Astrocyte (in vitro differentiated cells and primary cell): ENCODE measurements around the gene C1orf53.

Source experiments
- EZH2 ChIP-seq: IDR thresholded peaks from 2 replicates; pipeline ENCODE4 v1.6.1; 2012; ENCODE audit warnings: mild to moderate bottlenecking, low read length, inconsistent platforms; ENCODE audit not compliant: insufficient read depth
- TF ChIP-seq, protein P1 (sequence below): IDR thresholded peaks from 2 replicates; pipeline ENCODE4 v1.5.1; 2011; ENCODE audit warnings: low read depth, mild to moderate bottlenecking, inconsistent platforms, low read length, moderate library complexity; ENCODE audit not compliant: insufficient read depth

DNA sequence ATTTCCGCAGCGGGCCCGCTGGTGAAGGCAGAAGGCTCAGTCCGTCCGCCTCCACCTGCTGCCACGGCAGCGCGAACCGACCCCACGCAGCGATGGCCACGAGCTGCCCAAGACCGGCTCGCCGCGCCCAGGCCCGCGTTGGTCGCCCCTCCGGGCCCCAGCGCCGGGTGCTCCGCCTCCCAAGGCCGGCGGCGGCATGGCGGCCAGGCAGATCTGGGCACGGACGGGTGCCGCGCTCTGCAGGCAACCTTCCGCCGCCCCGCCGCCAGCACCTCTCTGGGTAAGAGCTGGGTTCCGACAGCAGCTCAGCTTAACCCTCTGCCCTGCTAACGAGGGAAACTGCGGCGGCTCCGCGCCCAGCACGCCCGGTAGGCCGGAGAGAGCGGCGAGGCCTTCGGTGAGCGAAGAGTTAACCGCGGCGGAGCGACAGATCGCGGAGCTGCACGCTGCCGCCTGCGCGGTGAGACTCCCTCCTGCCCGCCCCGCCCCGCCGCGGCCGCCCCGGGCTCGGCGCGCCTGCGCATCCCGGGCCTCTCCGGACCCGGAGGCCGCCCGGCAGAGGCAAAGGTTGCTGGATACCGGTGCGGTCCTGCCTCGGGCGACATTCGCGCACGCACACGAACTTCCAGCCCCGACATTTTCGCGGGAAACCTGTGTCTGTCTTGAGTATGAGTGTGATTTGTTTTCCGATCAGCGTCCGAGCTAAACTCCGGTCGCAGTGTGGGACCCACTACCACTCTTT, at the start of gene C1orf53:
- TF ChIP-seq, protein P1, sequence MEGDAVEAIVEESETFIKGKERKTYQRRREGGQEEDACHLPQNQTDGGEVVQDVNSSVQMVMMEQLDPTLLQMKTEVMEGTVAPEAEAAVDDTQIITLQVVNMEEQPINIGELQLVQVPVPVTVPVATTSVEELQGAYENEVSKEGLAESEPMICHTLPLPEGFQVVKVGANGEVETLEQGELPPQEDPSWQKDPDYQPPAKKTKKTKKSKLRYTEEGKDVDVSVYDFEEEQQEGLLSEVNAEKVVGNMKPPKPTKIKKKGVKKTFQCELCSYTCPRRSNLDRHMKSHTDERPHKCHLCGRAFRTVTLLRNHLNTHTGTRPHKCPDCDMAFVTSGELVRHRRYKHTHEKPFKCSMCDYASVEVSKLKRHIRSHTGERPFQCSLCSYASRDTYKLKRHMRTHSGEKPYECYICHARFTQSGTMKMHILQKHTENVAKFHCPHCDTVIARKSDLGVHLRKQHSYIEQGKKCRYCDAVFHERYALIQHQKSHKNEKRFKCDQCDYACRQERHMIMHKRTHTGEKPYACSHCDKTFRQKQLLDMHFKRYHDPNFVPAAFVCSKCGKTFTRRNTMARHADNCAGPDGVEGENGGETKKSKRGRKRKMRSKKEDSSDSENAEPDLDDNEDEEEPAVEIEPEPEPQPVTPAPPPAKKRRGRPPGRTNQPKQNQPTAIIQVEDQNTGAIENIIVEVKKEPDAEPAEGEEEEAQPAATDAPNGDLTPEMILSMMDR = no peak
- no peak for TF ChIP-seq EZH2
